ENCODE results near the gene BMPER. TPM values are rescaled to one million over a fixed set of nuclear protein-coding genes. Genes with fewer than 3 reads are reported as not detected.

BMPER gene
- total RNA-seq, 2 donors from 2014 or later, result 3.0 to 3.8 TPM

DNA sequence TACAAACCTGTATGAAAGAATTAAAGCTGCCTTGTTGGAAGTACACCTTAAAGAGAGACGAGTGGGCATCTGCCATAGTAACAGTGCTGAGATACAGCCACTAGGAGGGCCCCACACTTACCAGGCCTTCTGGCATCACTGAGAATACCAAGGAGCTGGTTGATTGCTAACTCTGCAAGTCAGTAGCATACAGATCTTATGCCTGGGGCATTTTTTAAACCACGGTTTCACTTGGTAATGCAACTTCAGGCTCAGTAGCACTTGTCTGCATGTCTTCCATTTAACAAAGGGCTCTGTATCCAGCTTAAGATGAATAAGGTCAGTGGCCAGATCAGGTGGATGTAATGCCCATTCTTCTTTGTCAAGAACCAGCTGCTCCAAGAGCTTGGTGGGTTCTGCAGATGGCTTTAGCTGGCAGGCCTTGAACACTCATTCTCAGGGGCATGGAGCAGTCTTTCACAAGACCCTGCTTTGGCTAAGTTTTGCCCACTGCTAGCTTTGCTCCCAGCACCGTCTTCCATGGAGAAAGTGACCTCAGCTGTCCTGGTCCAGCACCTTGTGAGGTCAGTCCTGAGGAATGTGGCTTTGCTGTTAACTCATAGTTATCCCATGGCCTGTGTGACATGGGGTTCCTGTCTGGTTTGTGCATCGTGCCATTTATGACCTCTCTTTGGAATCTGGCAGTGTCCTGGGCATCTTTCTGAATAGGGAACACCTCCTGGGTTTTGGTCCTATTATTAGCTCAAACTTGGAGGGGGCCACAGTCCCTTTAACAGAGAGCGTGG lies 68.1 kb downstream of the BMPER start:
- Histone ChIP-seq H3K9me3 (no peaks in the 10 kb centered on the region), H3K36me3 (no peaks in the 10 kb centered on the region), H3K27me3 (no peaks in the 10 kb centered on the region), H3K4me3 (no peak overlapping the region), H3K27ac (no peak overlapping the region), H3K4me1 (no peaks in the 10 kb centered on the region)
- no peak for TF ChIP-seq CTCF (IDR thresholded peaks at IDR 0.05)
- no peak for DNase-seq (ENCODE audit: low spot score)

GRCh38 chr7:33979300-33979806 lies 74.0 kb downstream of the BMPER start:
- Histone ChIP-seq H3K4me3 (no peak overlapping the region), H3K27ac (no peak overlapping the region), H3K4me1 (no peaks in the 10 kb centered on the region), H3K9me3 (no peaks in the 10 kb centered on the region), H3K27me3 (no peaks in the 10 kb centered on the region), H3K36me3 (no peaks in the 10 kb centered on the region)
- DNase-seq (ENCODE audit: low spot score), result no peak
- no peak for TF ChIP-seq CTCF (IDR thresholded peaks at IDR 0.05)

GRCh38 chr7:33979807-33980355 lies 74.5 kb downstream of the BMPER start:
- Histone ChIP-seq H3K4me1 (no peaks in the 10 kb centered on the region), H3K9me3 (no peaks in the 10 kb centered on the region), H3K36me3 (no peaks in the 10 kb centered on the region), H3K4me3 (no peak overlapping the region), H3K27me3 (no peaks in the 10 kb centered on the region), H3K27ac (no peak overlapping the region)
- no peak for TF ChIP-seq CTCF (IDR thresholded peaks at IDR 0.05)
- no peak for DNase-seq (ENCODE audit: low spot score)

DNA sequence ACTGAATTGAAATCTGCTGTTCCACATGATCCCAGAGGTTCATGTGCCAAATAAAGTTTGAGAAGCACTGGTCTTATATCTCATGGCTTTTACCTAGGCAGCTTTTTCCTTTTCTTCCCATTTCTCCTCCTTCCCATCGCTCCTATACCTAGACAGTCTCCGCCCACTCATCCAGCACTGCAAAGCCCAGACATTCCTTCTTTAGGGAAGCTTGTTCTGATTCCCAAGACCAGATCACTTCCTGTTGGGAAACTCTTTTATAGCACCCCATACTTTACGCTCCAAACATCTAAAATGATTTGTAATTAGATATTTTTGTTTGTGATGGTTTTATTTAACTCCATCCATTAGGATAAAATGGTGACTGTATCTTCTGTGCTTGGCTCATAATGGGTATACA lies 75.9 kb downstream of the BMPER start:
- no peak for DNase-seq (ENCODE audit: low spot score)
- H3K27me3 ChIP-seq, result no peaks in the 10 kb centered on the region
- H3K27ac ChIP-seq, result no peak overlapping the region
- H3K4me1 ChIP-seq, result no peaks in the 10 kb centered on the region
- H3K36me3 ChIP-seq, result no peaks in the 10 kb centered on the region
- H3K9me3 ChIP-seq, result no peaks in the 10 kb centered on the region
- TF ChIP-seq CTCF (IDR thresholded peaks at IDR 0.05), result no peak
- H3K4me3 ChIP-seq, result no peak overlapping the region

DNA sequence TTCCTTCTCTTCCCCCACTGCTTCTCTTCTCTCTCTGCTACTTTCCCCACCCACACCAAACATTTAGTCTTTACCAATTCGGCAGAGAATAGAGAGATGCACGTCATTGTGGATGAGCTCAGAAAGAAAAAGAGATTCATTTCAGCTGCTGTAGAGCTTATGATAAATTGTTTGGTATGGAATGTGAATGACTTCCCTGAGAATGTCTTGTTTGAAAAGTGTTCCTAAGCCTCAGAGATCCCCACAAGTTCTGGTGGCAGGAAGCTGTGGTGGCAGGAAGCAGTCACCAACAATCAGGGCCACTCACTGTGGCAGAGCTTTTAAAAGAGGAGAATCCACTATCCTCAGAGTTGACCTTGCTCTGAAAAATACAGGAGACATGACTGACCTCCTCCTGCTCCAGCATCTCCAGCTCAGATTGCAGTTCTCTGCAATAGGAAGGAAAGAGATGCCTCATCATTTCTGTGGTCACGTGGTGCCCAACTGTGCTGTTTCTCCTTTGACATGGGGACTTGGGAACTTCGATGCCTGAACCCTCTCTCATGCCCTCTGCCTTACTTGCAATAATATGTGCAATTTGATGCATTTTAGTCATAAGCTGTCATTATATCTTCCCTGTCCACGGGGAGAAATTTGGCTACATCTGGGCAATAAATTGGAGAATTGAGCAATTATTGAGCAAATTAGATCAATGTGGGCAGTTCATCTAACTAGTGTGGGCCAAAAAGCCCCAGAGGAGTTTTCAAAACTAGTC lies 76.5 kb downstream of the BMPER start:
- DNase-seq (ENCODE audit: low spot score), result no peak
- Histone ChIP-seq H3K36me3 (no peaks in the 10 kb centered on the region), H3K4me1 (no peaks in the 10 kb centered on the region), H3K27ac (no peak overlapping the region), H3K27me3 (no peaks in the 10 kb centered on the region), H3K4me3 (no peak overlapping the region), H3K9me3 (no peaks in the 10 kb centered on the region)
- TF ChIP-seq CTCF (IDR thresholded peaks at IDR 0.05), result no peak

All from right atrium auricular region (tissue), 2 donors.